Endothelial cell of umbilical vein (primary cell): ENCODE results near the gene SC5D. TPM values are rescaled to one million over a fixed set of nuclear protein-coding genes. Genes with fewer than 3 reads are reported as not detected.

ENCODE experiments used
- BruUV-seq: library from RNA; stranded (reverse); fragments of 400-500 nt; replicated peaks from 2 replicates; lab custom pipeline; 2021; lab: Mats Ljungman, UMichigan
- CTCF ChIA-PET: fragments of 300-600, 350-600 bp; sonication (Branson Sonifier 250); formaldehyde crosslinking; loops from one replicate; lab custom pipeline; 2021; ENCODE audit warnings: antibody characterized with exemption, inconsistent platforms; lab: Charles Lee
- POLR2A ChIA-PET: fragments of 300-600, 350-600 bp; sonication (Branson Sonifier 250); formaldehyde crosslinking; loops from one replicate; lab custom pipeline; 2021; ENCODE audit warnings: antibody characterized with exemption, inconsistent platforms; lab: Charles Lee
- DNase-seq: peaks from one replicate; pipeline ENCODE4 v3.0.0-alpha.2; 2011; ENCODE audit warnings: low read depth, low spot score
- FAIRE-seq: peaks from 2 replicates; lab custom pipeline; 2011; peaks lifted over from hg19 to GRCh38; lab: Jason Lieb, UNC
- H2AFZ ChIP-seq: 2 replicates; pipeline ENCODE4 v1.6.0; 2012; ENCODE audit warnings: low read depth, low read length, control low read depth, inconsistent platforms
- H3K27ac ChIP-seq: 2 replicates; pipeline ENCODE4 v1.5.1; 2011; ENCODE audit warnings: low read depth, mild to moderate bottlenecking, control low read depth, low read length, moderate library complexity; ENCODE audit not compliant: insufficient read depth
- H3K27me3 ChIP-seq, 2 experiments: 2 replicates each; pipeline versions ENCODE4 v1.6.0 to v1.6.1; 2011; ENCODE audit warnings: low read length in 2 of 2, mixed read lengths in 1 of 2; ENCODE audit not compliant: control insufficient read depth in 2 of 2, insufficient read depth in 2 of 2
- H3K36me3 ChIP-seq, 2 experiments: 2 replicates in 1 of 2; 3 replicates in 1 of 2; pipeline ENCODE4 v1.5.1; 2011; ENCODE audit warnings: low read length in 2 of 2, mild to moderate bottlenecking in 1 of 2, moderate library complexity in 1 of 2; ENCODE audit not compliant: control insufficient read depth in 2 of 2, insufficient read depth in 2 of 2; ENCODE audit errors: extremely low read depth in 1 of 2
- H3K4me1 ChIP-seq: 3 replicates; pipeline ENCODE4 v1.5.1; 2011; ENCODE audit warnings: mild to moderate bottlenecking, low read length; ENCODE audit not compliant: control insufficient read depth, insufficient read depth; ENCODE audit errors: extremely low read depth
- H3K4me2 ChIP-seq: 2 replicates; pipeline ENCODE4 v1.6.1; 2011; ENCODE audit warnings: low read length, control low read depth, mixed read lengths; ENCODE audit not compliant: insufficient read depth
- H3K4me3 ChIP-seq, 3 experiments: fragments of 200-600 bp in 1 of 3; sonication (generic), shearing (Covaris generic) in 1 of 3; replicated peaks in 1 of 3; 2 replicates each; pipeline ENCODE4 v1.5.1; 2011 to 2016; ENCODE audit warnings: control low read depth in 3 of 3, low read length in 3 of 3, mild to moderate bottlenecking in 2 of 3, inconsistent platforms in 1 of 3, low read depth in 1 of 3, moderate library complexity in 1 of 3; ENCODE audit not compliant: insufficient read depth in 1 of 3
- H3K79me2 ChIP-seq: 2 replicates; pipeline ENCODE4 v1.6.0; 2012; ENCODE audit warnings: low read length, inconsistent platforms; ENCODE audit not compliant: control insufficient read depth, insufficient read depth
- H3K9ac ChIP-seq: replicated peaks from 2 replicates; pipeline ENCODE3; 2011; ENCODE audit warnings: low read length, control low read depth; ENCODE audit not compliant: insufficient read depth; ENCODE audit errors: extremely low read depth
- H3K9me1 ChIP-seq: replicated peaks from 3 replicates; pipeline ENCODE4 v1.6.0; 2011; ENCODE audit warnings: mild to moderate bottlenecking, low read length; ENCODE audit not compliant: control insufficient read depth, insufficient read depth; ENCODE audit errors: extremely low read depth
- H3K9me3 ChIP-seq: replicated peaks from 2 replicates; pipeline ENCODE4 v1.5.1; 2012; ENCODE audit warnings: low read length, inconsistent platforms; ENCODE audit not compliant: control insufficient read depth, insufficient read depth
- H4K20me1 ChIP-seq: replicated peaks from 2 replicates; pipeline ENCODE3; 2011; ENCODE audit warnings: mild to moderate bottlenecking, low read length; ENCODE audit not compliant: control insufficient read depth, insufficient read depth; ENCODE audit errors: extremely low read depth
- CTCF ChIP-seq, 2 donors: IDR thresholded peaks; 1 replicate in 1 of 2; 2 replicates in 1 of 2; pipeline ENCODE4 v1.5.1; 2011; ENCODE audit warnings: low read length in 2 of 2, mild to moderate bottlenecking in 2 of 2, moderate library complexity in 2 of 2, control low read depth in 1 of 2, inconsistent platforms in 1 of 2, low read depth in 1 of 2; ENCODE audit not compliant: insufficient read depth in 1 of 2; ENCODE audit errors: extremely low read depth in 1 of 2
- EZH2 ChIP-seq: IDR thresholded peaks from 2 replicates; pipeline ENCODE4 v1.6.1; 2012; ENCODE audit warnings: borderline replicate concordance, low read depth, mild to moderate bottlenecking, moderate library complexity, low read length, inconsistent platforms; ENCODE audit not compliant: severe bottlenecking
- FOS ChIP-seq: IDR thresholded peaks from 2 replicates; pipeline ENCODE4 v1.6.1; 2011; ENCODE audit warnings: mild to moderate bottlenecking, low read length, moderate library complexity, borderline replicate concordance; ENCODE audit not compliant: insufficient read depth
- GATA2 ChIP-seq: IDR thresholded peaks from 2 replicates; pipeline ENCODE4 v1.7.0; 2011; ENCODE audit warnings: low read depth, mild to moderate bottlenecking, moderate library complexity, mixed read lengths, low read length; ENCODE audit not compliant: insufficient read length, insufficient read depth
- JUN ChIP-seq: IDR thresholded peaks from 2 replicates; pipeline ENCODE4 v1.6.1; 2011; ENCODE audit warnings: borderline replicate concordance, low read depth; ENCODE audit not compliant: insufficient read length, insufficient read depth
- MAX ChIP-seq: IDR thresholded peaks from 2 replicates; pipeline ENCODE4 v1.6.1; 2011; ENCODE audit not compliant: insufficient read depth, insufficient read length
- MYC ChIP-seq: IDR thresholded peaks from one replicate; pipeline ENCODE4 v1.6.1; 2011; ENCODE audit warnings: mild to moderate bottlenecking, low read depth, low read length
- POLR2A ChIP-seq: IDR thresholded peaks from 2 replicates; pipeline ENCODE4 v1.6.1; 2012; ENCODE audit warnings: low read depth, mild to moderate bottlenecking, control low read depth, low read length
- POLR2AphosphoS5 ChIP-seq: IDR thresholded peaks from 2 replicates; pipeline ENCODE4 v1.6.1; 2012; ENCODE audit warnings: low read depth, mild to moderate bottlenecking, control low read depth, low read length, moderate library complexity; ENCODE audit not compliant: insufficient read depth
- dilution Hi-C: fragments of 300-500 bp; cut with MboI; formaldehyde crosslinking; loops from one replicate; pipeline ENCODE4 v1.15.0; 2019; ENCODE audit warnings: low sequenced_read_pairs; ENCODE audit not compliant: extremely low pct_ligation_motif_present
- intact Hi-C: fragments of 100-400 bp; cut with micrococcal nuclease; formaldehyde crosslinking; loops from one replicate; pipeline ENCODE4 v1.10.0; 2022
- polyA plus RNA-seq, 4 experiments: library from polyadenylated mRNA; depleted of rRNA in 3 of 4; stranded (reverse) in 3 of 4; unstranded in 1 of 4; fragments of >200 nt; gene quantifications; 2 replicates each; pipeline versions ENCODE4 v1.2.1 to v1.2.3, GENCODE V29; 2011 to 2012; ENCODE audit warnings: missing spikeins in 1 of 4
- total RNA-seq: library from RNA; stranded (reverse); gene quantifications from 2 replicates; pipeline ENCODE4 v1.2.3, GENCODE V29; 2021

The SC5D gene
- total and polyA plus RNA-seq, 2 donors (not counting 3 experiments of a cell fraction or from before 2014, with no cell fraction given): 37.1 to 40.0 TPM

GRCh38 chr11:121329781-121330395, 37.3 kb downstream of the SC5D start:
- Histone ChIP-seq H3K27ac (no peak overlapping the region), H2AFZ (no peak overlapping the region), H4K20me1 (no peaks in the 10 kb centered on the region), H3K79me2 (no peaks in the 10 kb centered on the region), H3K4me2 (no peak overlapping the region), H3K4me1 (no peaks in the 10 kb centered on the region), H3K9me1 (no peaks in the 10 kb centered on the region), H3K9ac (no peak overlapping the region), H3K9me3 (no peaks in the 10 kb centered on the region), H3K27me3 (peaks cover 2 to 7% of the 10 kb centered on the region in 2 experiments), H3K4me3 (no peak overlapping the region), H3K36me3 (no peaks in the 10 kb centered on the region)
- dilution Hi-C loops (no loop called here), intact Hi-C loops (no loop called here)
- ChIA-PET POLR2A (no interaction called here), CTCF (no interaction called here)
- TF ChIP-seq GATA2: no peak
- no peak for TF ChIP-seq FOS
- TF ChIP-seq POLR2A: no peak
- no peak for TF ChIP-seq CTCF (IDR thresholded peaks at IDR 0.05; ENCODE audit: extremely low read depth in 1 of 2, insufficient read depth in 1 of 2, low read depth in 1 of 2, low read length in 2 of 2)
- TF ChIP-seq JUN: no peak
- TF ChIP-seq EZH2: no peak
- TF ChIP-seq MAX: no peak
- no peak for TF ChIP-seq POLR2AphosphoS5
- TF ChIP-seq MYC: no peak
- no TSS peak for BruUV-seq
- no peak for FAIRE-seq
- no peak for DNase-seq
